ENCODE results near the gene EIF1B. TPM values are rescaled to one million over a fixed set of nuclear protein-coding genes. Genes with fewer than 3 reads are reported as not detected.
A peak's percentile ranks its signal among the peaks of the same experiment; 100 is the strongest.

The EIF1B gene
- total RNA-seq, 4 donors from 2014 or later = 12.9 to 32.7 (median 24.5) TPM

DNA sequence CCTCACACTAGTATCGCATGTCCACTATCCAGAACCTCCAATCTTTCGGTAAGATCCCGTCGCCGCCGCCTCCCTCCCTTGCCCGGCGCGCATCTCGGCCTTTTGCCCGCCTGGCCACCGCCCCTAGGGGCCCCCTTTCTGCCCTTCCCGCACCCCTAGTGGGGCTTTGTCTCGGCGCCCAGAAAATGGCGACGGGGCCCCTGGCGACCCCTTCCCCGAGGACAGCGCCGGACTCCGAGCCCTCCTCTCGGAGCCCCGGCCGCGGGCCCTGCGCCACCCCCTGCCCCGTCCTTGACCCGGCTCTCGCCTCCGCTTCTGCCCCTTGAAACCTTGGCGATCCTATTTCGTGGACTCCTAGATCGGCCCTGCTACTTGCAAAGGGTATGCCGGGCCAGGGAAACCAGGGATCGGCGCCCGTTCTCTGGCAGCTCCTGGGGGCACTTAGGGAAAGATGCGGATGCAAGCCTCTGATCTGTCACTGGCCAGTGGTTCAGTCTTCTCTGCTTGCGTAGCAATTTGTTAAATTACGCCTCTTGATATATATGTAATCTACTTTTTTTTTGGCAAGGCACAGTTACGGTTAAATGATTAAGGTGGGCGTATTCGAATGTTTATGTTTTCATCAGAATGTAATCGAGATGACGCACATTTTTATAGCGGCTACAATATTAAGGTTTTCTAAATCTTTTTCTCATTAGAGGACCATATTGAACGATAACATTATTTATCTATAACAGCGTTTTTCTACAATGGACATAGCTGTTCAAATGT is 603 bp downstream of the EIF1B start:
- intact Hi-C loops (cut with DNase I; ENCODE audit: low total_unique reads) (loop anchor here (1.0 to 10.0 kb wide), 6 partner anchors 143 to 1885 kb away; partner anchors contain the start of genes RPL14, TRAK1 and ZNF621), in situ Hi-C loops (cut with MboI; ENCODE audit: low sequenced_read_pairs in 4 of 4) (loop anchor here in 3 of 4 donors (5.0 to 25.0 kb wide), 4 partner anchors 142 to 902 kb away; partner anchors contain the start of genes CTNNB1 (in 1 of the 3) and RPSA (in 1 of the 3))
- Histone ChIP-seq H3K4me1 (peaks cover 42 to 46% of the 10 kb centered on the region in 2 donors), H3K27me3 (no peaks in the 10 kb centered on the region), H3K36me3 (peaks cover 0 to 36% of the 10 kb centered on the region in 2 donors), H3K9me3 (no peaks in the 10 kb centered on the region), H3K27ac (peak overlapping the region; percentile 96 to 99 (median 98)), H3K4me3 (peak overlapping the region; percentile 81 to 100 (median 95))
- TF ChIP-seq POLR2A (IDR thresholded peaks at IDR 0.05) = no peak
- TF ChIP-seq, protein P1, sequence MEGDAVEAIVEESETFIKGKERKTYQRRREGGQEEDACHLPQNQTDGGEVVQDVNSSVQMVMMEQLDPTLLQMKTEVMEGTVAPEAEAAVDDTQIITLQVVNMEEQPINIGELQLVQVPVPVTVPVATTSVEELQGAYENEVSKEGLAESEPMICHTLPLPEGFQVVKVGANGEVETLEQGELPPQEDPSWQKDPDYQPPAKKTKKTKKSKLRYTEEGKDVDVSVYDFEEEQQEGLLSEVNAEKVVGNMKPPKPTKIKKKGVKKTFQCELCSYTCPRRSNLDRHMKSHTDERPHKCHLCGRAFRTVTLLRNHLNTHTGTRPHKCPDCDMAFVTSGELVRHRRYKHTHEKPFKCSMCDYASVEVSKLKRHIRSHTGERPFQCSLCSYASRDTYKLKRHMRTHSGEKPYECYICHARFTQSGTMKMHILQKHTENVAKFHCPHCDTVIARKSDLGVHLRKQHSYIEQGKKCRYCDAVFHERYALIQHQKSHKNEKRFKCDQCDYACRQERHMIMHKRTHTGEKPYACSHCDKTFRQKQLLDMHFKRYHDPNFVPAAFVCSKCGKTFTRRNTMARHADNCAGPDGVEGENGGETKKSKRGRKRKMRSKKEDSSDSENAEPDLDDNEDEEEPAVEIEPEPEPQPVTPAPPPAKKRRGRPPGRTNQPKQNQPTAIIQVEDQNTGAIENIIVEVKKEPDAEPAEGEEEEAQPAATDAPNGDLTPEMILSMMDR (IDR thresholded peaks at IDR 0.05 in 4 of 5, conservative IDR thresholded peaks at IDR 0.05 in 1 of 5) = no peak
- DNase-seq = peak in 1 of 2 donors; percentile 62
- ATAC-seq = peak; percentile 34 to 58

GRCh38 chr3:40310705-40311104 is 1.2 kb downstream of the EIF1B start:
- Histone ChIP-seq H3K4me1 (peaks cover 42 to 45% of the 10 kb centered on the region in 2 donors), H3K36me3 (peaks cover 0 to 36% of the 10 kb centered on the region in 2 donors), H3K27me3 (no peaks in the 10 kb centered on the region), H3K27ac (peak overlapping the region; percentile 96 to 99 (median 98)), H3K9me3 (no peaks in the 10 kb centered on the region), H3K4me3 (peak overlapping the region; percentile 81 to 100 (median 95))
- in situ Hi-C loops (cut with MboI; ENCODE audit: low sequenced_read_pairs in 4 of 4) = loop anchor here in 3 of 4 donors (5.0 to 25.0 kb wide), 4 partner anchors 142 to 902 kb away; partner anchors contain the start of genes CTNNB1 (in 1 of the 3) and RPSA (in 1 of the 3)
- intact Hi-C loops (cut with DNase I; ENCODE audit: low total_unique reads) = loop anchor here (1.0 to 10.0 kb wide), 2 partner anchors 143 to 1784 kb away; partner anchors contain the start of gene TRAK1
- no peak for DNase-seq
- no peak for ATAC-seq
- TF ChIP-seq, protein P1 (IDR thresholded peaks at IDR 0.05 in 4 of 5, conservative IDR thresholded peaks at IDR 0.05 in 1 of 5) = no peak
- TF ChIP-seq POLR2A (IDR thresholded peaks at IDR 0.05) = no peak

GRCh38 chr3:40312661-40313226 is 3.2 kb downstream of the EIF1B start:
- no peak for ATAC-seq
- peak overlapping the region in 3 of 4 donors; percentile 37 to 99 (median 99) for H3K27ac ChIP-seq
- no peak for DNase-seq
- in situ Hi-C loops (cut with MboI; ENCODE audit: low sequenced_read_pairs in 4 of 4) (loop anchor here in 3 of 4 donors (5.0 to 25.0 kb wide), 4 partner anchors 140 to 900 kb away; partner anchors contain the start of genes CTNNB1 (in 1 of the 3) and RPSA (in 1 of the 3)), intact Hi-C loops (cut with DNase I; ENCODE audit: low total_unique reads) (loop anchor here (10.0 kb wide), 1 partner anchor 1782 kb away; the partner anchor contains the start of gene TRAK1)
- peak overlapping the region in 1 of 4 donors; percentile 3 for H3K4me3 ChIP-seq
- TF ChIP-seq, protein P1 (IDR thresholded peaks at IDR 0.05 in 4 of 5, conservative IDR thresholded peaks at IDR 0.05 in 1 of 5) = no peak
- no peak for TF ChIP-seq POLR2A (IDR thresholded peaks at IDR 0.05)
- no peaks in the 10 kb centered on the region for H3K27me3 ChIP-seq
- no peaks in the 10 kb centered on the region for H3K9me3 ChIP-seq
- H3K36me3 ChIP-seq = peaks cover 0 to 36% of the 10 kb centered on the region in 2 donors
- peaks cover 42 to 45% of the 10 kb centered on the region in 2 donors for H3K4me1 ChIP-seq

DNA sequence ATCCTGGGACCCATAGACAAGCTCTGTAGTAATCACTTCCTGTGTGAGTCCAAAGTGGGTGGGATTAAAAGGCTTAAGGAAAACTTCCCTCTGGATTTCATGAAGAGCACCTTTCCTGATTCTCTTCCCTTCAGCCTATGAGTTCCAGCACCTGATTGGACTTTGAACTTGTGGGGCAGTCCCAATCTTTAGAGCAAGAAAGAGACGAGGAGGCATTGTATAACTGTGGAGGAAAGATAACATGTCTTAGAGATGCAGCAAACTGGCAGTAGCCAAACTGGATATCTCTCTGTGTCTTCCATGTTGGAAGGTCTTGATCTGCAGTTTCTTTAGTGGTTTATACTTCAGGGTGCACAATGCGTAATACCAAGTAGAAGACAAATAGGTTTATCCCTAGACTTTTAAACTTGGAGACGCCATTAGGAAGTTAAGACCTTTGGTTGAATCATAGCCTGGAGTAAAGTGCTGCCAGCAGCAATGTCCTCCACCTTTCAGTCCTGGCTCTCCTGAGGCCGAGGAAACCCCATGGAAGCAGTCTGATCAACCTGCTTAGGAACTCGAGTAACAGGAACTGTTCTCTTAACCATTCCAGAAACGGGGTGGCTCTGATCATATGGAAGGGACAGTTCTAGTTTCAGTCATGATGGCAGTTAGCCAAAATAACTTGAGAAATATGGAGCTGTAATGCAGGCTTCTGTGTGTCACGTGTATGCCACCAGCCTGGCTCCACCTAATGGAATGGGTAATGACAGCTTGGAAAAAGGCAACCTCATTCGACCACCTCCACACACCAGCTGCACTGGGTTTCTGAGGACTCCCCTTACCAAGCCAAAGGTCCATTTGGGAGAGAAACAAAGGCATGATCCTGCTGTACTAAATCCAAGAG is 4.7 kb downstream of the EIF1B start:
- peaks cover 35 to 39% of the 10 kb centered on the region in 2 donors for H3K4me1 ChIP-seq
- peak in 1 of 2 donors; percentile 39 for ATAC-seq
- no peaks in the 10 kb centered on the region for H3K9me3 ChIP-seq
- no peak for TF ChIP-seq POLR2A (IDR thresholded peaks at IDR 0.05)
- TF ChIP-seq, protein P1 (IDR thresholded peaks at IDR 0.05 in 4 of 5, conservative IDR thresholded peaks at IDR 0.05 in 1 of 5) = no peak
- peaks cover 0 to 36% of the 10 kb centered on the region in 2 donors for H3K36me3 ChIP-seq
- H3K4me3 ChIP-seq = no peak overlapping the region
- in situ Hi-C loops (cut with MboI; ENCODE audit: low sequenced_read_pairs in 4 of 4) (loop anchor here in 3 of 4 donors (5.0 to 25.0 kb wide), 4 partner anchors 138 to 902 kb away; partner anchors contain the start of genes CTNNB1 (in 1 of the 3) and RPSA (in 1 of the 3)), intact Hi-C loops (cut with DNase I; ENCODE audit: low total_unique reads) (loop anchor here (10.0 kb wide), 1 partner anchor 1781 kb away; the partner anchor contains the start of gene TRAK1)
- peak in 1 of 2 donors; percentile 28 for DNase-seq
- H3K27ac ChIP-seq = peak overlapping the region; percentile 35 to 99 (median 48)
- no peaks in the 10 kb centered on the region for H3K27me3 ChIP-seq
